Measurements from ENCODE around the gene COQ8B. TPM values are rescaled to one million over a fixed set of nuclear protein-coding genes. Genes with fewer than 3 reads are reported as not detected.

COQ8B gene
- total RNA-seq, 1 donor from 2014 or later, result 33.5 TPM

DNA sequence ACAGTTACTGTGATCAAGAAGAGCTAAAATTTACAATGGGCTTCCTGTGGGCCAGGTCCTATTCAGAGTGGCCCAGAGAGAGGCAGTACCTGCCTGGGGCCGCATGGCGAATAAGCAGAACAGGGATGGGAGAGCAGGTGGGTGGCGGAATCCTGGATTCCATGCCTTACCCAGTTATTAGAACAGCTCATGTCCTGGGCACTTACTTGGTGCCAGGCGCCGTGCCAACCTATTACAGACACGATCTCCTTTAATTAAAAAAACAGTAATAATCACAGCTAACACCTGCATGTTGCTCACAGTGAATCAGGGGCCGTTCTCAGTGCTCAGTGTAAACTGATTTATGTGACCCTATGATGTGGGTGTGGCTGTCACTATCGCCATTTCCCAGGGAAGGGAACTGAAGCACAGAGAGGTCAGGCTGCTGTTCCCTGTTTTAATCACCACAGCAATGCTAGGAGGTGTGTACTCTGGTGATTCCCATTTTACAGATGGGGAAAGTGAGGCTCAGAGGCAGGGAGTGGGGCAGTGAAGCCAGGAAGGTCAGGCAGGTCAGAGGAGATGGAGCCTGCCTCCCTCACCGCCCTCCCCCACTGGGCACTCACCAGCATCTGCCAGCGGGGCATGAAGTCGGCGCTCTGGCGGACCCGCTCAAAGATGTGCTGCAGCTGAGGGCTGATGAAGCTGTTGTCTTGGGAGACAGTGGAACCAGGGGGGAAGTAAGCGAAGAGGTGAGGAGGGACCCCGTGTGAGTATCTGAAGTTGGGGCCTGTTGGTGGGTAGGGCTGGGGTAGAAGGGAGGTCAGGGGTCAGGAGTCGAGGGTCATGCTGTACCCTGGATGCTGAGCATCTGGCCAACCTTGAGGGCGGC lies 12.0 kb downstream of the COQ8B start:
- H3K27me3 Mint-ChIP-seq (ENCODE audit: low read depth), result no peaks in the 10 kb centered on the region
- peaks cover 2% of the 10 kb centered on the region for H3K4me1 Mint-ChIP-seq (ENCODE audit: low read depth)
- intact Hi-C loops (cut with micrococcal nuclease), result no loop called here
- no peak overlapping the region for H3K27ac Mint-ChIP-seq
- H3K36me3 Mint-ChIP-seq (ENCODE audit: low read depth), result peaks cover 45% of the 10 kb centered on the region
- DNase-seq (ENCODE audit: low spot score), result no peak
- H3K9me3 Mint-ChIP-seq, result no peaks in the 10 kb centered on the region
- H3K4me3 Mint-ChIP-seq (ENCODE audit: low read depth), result no peak overlapping the region

DNA sequence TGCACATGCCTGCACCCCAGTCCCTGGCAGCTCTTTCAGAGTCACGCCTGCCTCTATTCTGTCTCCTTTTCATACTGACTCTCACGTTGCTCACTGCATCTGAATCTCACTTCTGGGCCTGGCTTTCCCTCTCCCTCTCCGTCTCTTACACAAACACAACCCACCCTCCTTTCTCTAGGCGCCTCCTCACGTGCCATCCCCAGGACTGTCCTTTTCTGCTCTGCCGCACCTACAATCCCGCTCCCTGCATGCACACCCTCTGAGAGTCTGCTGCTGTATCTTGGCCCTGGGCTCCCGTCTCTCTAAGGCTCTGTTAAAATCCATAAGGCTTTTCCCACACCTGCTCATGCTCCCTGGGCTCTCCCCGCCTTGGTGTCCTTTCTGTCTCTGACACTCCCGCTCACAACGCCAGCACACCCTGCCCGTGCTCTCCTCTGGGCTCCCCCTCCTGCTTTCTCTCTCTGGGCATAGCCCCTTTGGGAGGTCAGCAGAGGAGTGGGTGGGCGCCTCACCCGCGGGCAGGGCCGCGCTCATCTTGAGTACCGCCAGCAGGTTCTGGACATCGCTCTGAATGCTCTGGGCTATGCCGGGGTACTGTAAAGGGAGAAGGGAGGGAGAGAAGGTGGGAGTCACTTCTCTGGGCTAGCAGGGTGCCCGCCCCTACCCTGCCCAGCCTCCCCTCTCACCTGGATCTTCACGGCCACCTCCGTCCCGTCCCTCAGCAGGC lies 13.5 kb downstream of the COQ8B start:
- H3K4me3 Mint-ChIP-seq (ENCODE audit: low read depth), result no peak overlapping the region
- H3K27me3 Mint-ChIP-seq (ENCODE audit: low read depth), result no peaks in the 10 kb centered on the region
- H3K27ac Mint-ChIP-seq, result no peak overlapping the region
- intact Hi-C loops (cut with micrococcal nuclease), result no loop called here
- no peaks in the 10 kb centered on the region for H3K4me1 Mint-ChIP-seq (ENCODE audit: low read depth)
- no peak for DNase-seq (ENCODE audit: low spot score)
- peaks cover 37% of the 10 kb centered on the region for H3K36me3 Mint-ChIP-seq (ENCODE audit: low read depth)
- no peaks in the 10 kb centered on the region for H3K9me3 Mint-ChIP-seq

DNA sequence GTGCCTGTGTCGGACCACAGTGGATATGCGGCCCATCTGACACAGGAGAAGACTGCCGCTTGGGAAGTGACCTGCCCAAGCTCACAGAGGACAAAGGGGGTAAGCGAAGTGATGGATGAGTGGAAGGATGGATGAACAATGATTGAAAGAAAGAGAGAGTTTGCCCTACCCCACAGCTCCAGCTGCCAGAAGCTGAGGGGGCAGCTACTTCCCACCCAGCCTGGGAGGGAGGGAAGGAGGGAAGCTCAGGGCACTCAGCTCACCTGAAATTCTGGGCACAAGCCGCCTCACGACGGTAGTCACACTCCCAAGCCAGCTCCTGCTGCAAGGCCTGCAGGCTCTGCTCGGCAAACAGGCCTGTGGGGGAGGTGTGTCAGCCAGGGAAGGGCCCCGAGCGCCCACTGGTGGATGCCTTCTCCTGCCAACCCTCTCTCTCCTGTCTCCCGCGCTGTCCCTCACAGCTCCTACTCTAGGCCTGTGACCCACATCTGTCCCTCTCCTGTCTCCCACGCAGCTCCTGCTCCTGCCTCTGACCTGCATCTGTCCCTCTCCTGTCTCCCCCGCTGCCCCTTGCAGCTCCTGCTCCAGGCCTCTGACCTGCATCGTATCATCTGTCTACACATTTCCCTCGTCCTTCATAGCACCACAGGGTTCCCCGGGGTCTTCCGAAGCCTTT lies 14.2 kb downstream of the COQ8B start:
- Mint-ChIP-seq H3K36me3 (ENCODE audit: low read depth) (peaks cover 34% of the 10 kb centered on the region), H3K27me3 (ENCODE audit: low read depth) (no peaks in the 10 kb centered on the region), H3K4me1 (ENCODE audit: low read depth) (no peaks in the 10 kb centered on the region), H3K9me3 (no peaks in the 10 kb centered on the region), H3K27ac (no peak overlapping the region), H3K4me3 (ENCODE audit: low read depth) (no peak overlapping the region)
- DNase-seq (ENCODE audit: low spot score), result no peak
- intact Hi-C loops (cut with micrococcal nuclease), result no loop called here

DNA sequence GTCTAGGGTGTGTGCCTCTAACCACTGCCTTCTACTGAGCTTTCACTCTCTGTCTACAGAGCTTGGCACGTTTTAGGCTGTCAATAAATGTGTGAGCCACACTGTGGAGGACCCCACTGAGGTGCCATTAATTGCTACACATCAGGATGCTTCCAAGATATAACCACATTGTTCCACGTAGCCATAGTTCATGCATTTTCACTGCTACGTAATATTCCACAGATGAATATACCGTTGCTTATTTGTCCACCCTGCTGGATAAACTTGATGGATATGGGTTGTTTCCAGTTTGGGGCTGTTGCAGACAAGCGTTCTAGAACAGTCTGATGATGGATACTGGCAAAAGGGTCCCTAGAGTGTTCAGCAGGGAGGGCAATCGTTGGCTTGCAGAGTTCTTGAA lies 14.9 kb downstream of the COQ8B start:
- no peak for DNase-seq (ENCODE audit: low spot score)
- Mint-ChIP-seq H3K4me1 (ENCODE audit: low read depth) (no peaks in the 10 kb centered on the region), H3K4me3 (ENCODE audit: low read depth) (no peak overlapping the region), H3K36me3 (ENCODE audit: low read depth) (peaks cover 32% of the 10 kb centered on the region), H3K9me3 (no peaks in the 10 kb centered on the region), H3K27me3 (ENCODE audit: low read depth) (no peaks in the 10 kb centered on the region), H3K27ac (no peak overlapping the region)
- intact Hi-C loops (cut with micrococcal nuclease), result no loop called here

DNA sequence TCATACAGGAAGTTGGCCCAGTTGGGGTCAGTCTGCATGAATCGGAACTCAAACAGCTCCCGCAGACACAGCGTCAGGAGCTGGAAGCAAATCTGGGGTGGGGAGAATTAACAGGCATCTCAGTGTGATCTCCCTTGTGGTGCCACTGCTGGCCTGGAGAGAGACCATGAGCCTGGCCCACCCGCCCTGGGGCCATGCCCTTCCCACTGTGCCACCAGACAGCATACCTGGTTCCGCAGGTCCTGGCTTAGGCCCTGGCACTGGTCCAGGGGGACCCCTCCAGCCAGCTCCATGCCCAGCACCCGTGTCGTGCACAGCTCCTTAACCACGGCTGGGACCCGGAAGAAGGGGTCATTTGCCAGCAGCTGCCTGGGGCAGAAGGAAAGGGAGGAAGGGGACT lies 16.6 kb downstream of the COQ8B start:
- DNase-seq (ENCODE audit: low spot score), result no peak
- intact Hi-C loops (cut with micrococcal nuclease), result no loop called here
- Mint-ChIP-seq H3K27ac (no peak overlapping the region), H3K4me1 (ENCODE audit: low read depth) (no peaks in the 10 kb centered on the region), H3K4me3 (ENCODE audit: low read depth) (no peak overlapping the region), H3K36me3 (ENCODE audit: low read depth) (peaks cover 27% of the 10 kb centered on the region), H3K27me3 (ENCODE audit: low read depth) (no peaks in the 10 kb centered on the region), H3K9me3 (no peaks in the 10 kb centered on the region)

DNA sequence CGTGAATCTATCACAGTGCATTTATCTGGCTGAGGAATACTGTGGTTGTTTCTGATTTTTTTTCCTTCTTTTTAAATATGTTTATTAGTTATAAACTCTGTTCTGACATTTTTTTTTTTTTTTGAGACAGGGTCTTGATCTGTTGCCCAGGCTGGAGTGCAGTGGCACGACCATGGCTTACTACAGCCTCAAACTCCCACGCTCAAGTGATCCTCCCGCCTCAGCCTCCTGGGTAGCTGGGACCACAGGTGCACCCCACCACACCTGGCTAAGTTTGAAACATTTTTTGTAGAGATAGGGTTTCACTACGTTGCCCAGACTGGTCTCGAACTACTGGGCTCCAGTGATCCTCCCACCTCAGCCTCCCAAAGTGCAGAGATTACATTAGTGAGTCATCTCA lies 19.7 kb downstream of the COQ8B start:
- Mint-ChIP-seq H3K36me3 (ENCODE audit: low read depth) (peaks cover 17% of the 10 kb centered on the region), H3K27me3 (ENCODE audit: low read depth) (no peaks in the 10 kb centered on the region), H3K4me1 (ENCODE audit: low read depth) (no peaks in the 10 kb centered on the region), H3K27ac (no peak overlapping the region), H3K4me3 (ENCODE audit: low read depth) (no peak overlapping the region), H3K9me3 (no peaks in the 10 kb centered on the region)
- no peak for DNase-seq (ENCODE audit: low spot score)
- intact Hi-C loops (cut with micrococcal nuclease), result no loop called here

DNA sequence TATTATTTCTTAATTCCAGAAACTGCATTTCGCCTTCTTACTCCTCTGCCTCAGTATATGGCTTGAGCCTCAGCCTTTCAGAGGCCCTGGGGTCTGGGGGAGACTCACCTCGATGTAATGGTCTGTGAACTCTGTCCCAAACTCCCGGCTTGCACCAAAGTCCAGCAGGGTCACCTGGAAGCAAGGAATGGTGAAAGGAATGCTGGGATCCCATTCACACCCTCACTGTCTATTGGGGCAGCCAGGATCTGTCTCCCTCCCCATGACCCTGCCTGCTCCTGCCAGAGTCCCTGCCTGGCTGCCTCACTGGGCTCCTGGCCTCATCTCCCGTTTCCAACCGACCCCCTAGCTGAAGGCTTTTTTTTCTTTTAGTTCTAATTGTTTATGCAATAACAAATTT lies 20.8 kb downstream of the COQ8B start:
- H3K36me3 Mint-ChIP-seq (ENCODE audit: low read depth), result peaks cover 12% of the 10 kb centered on the region
- no peak overlapping the region for H3K4me3 Mint-ChIP-seq (ENCODE audit: low read depth)
- no peak overlapping the region for H3K27ac Mint-ChIP-seq
- intact Hi-C loops (cut with micrococcal nuclease), result no loop called here
- DNase-seq (ENCODE audit: low spot score), result no peak
- H3K4me1 Mint-ChIP-seq (ENCODE audit: low read depth), result no peaks in the 10 kb centered on the region
- no peaks in the 10 kb centered on the region for H3K9me3 Mint-ChIP-seq
- no peaks in the 10 kb centered on the region for H3K27me3 Mint-ChIP-seq (ENCODE audit: low read depth)

DNA sequence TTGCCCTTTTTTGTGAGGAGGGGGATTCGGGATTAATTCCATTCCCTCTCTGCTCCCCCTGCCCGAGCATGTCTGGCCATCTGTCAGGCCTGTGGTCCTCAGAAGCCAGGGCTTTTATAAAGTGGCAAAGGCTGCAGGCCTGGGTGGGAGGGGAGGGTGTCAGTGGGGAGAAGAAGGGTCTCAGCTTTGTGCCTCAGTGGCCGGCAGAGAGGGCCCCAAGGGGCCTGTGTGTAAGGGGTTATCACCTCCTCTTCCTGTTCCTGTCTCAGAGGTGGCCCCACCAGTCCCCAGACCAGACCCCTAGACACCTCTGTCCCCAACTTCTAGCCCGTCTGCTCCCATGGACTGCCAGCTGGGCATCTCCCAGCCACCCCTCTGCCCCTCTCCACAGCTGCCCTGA lies 22.8 kb downstream of the COQ8B start:
- H3K4me3 Mint-ChIP-seq (ENCODE audit: low read depth), result no peak overlapping the region
- H3K27ac Mint-ChIP-seq, result no peak overlapping the region
- peaks cover 8% of the 10 kb centered on the region for H3K36me3 Mint-ChIP-seq (ENCODE audit: low read depth)
- intact Hi-C loops (cut with micrococcal nuclease), result no loop called here
- peaks cover 1% of the 10 kb centered on the region for H3K4me1 Mint-ChIP-seq (ENCODE audit: low read depth)
- no peaks in the 10 kb centered on the region for H3K9me3 Mint-ChIP-seq
- H3K27me3 Mint-ChIP-seq (ENCODE audit: low read depth), result no peaks in the 10 kb centered on the region
- no peak for DNase-seq (ENCODE audit: low spot score)

DNA sequence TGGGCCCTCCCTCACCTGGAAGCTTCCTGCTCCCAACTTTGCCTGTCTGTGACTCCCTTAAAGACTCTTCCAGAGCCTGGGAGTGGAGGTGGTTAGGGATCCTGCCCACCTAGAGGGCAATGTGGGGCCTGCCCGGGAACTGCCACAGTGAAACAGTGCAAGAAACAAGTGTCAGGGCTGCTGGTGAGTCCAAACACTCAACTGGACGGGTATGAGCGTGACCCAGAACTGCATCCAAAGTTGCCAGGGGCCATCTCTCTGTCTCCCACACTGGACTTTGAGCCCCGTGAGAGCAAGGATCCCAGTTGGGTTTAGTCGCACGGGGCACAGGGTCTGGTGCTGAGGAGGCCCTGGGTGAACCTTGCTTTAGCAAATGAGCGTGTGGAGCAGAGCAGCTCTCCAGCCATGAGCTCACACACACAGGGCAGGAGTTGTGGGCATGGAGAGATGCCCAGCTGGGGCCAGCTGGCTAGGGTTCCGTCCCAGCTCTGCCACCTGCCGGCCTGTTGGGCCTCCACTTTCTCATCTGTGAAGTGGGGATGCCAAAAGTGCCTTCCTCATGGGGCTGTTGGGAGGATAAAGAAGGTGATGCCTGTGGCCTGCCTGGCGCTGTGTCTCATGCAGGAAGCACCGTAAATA lies 23.4 kb downstream of the COQ8B start:
- peaks cover 8% of the 10 kb centered on the region for H3K36me3 Mint-ChIP-seq (ENCODE audit: low read depth)
- no peak overlapping the region for H3K27ac Mint-ChIP-seq
- no peaks in the 10 kb centered on the region for H3K9me3 Mint-ChIP-seq
- no peak overlapping the region for H3K4me3 Mint-ChIP-seq (ENCODE audit: low read depth)
- intact Hi-C loops (cut with micrococcal nuclease), result no loop called here
- DNase-seq (ENCODE audit: low spot score), result no peak
- peaks cover 1% of the 10 kb centered on the region for H3K4me1 Mint-ChIP-seq (ENCODE audit: low read depth)
- no peaks in the 10 kb centered on the region for H3K27me3 Mint-ChIP-seq (ENCODE audit: low read depth)

DNA sequence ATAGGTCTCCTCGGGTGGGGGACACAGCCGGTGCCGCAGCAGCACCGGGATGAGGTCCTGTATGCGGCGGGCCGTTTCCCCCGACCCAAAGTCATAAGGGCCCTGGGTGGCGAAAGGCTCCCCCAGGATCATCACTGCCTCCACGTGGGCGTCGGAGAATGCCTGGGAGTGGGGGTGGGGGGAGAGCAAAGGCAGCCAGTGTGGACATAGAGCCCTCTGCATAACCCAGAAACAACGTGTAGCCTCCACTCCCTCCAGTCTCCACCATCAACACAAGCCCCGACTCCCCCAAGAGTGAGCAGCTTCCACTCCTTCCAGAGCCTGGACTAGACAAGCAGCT lies 24.5 kb downstream of the COQ8B start:
- peak overlapping the region; percentile 6 for H3K4me3 Mint-ChIP-seq (ENCODE audit: low read depth)
- H3K36me3 Mint-ChIP-seq (ENCODE audit: low read depth), result peaks cover 8% of the 10 kb centered on the region
- H3K4me1 Mint-ChIP-seq (ENCODE audit: low read depth), result peaks cover 1% of the 10 kb centered on the region
- no peaks in the 10 kb centered on the region for H3K9me3 Mint-ChIP-seq
- no peaks in the 10 kb centered on the region for H3K27me3 Mint-ChIP-seq (ENCODE audit: low read depth)
- no peak overlapping the region for H3K27ac Mint-ChIP-seq
- no peak for DNase-seq (ENCODE audit: low spot score)
- intact Hi-C loops (cut with micrococcal nuclease), result no loop called here

DNA sequence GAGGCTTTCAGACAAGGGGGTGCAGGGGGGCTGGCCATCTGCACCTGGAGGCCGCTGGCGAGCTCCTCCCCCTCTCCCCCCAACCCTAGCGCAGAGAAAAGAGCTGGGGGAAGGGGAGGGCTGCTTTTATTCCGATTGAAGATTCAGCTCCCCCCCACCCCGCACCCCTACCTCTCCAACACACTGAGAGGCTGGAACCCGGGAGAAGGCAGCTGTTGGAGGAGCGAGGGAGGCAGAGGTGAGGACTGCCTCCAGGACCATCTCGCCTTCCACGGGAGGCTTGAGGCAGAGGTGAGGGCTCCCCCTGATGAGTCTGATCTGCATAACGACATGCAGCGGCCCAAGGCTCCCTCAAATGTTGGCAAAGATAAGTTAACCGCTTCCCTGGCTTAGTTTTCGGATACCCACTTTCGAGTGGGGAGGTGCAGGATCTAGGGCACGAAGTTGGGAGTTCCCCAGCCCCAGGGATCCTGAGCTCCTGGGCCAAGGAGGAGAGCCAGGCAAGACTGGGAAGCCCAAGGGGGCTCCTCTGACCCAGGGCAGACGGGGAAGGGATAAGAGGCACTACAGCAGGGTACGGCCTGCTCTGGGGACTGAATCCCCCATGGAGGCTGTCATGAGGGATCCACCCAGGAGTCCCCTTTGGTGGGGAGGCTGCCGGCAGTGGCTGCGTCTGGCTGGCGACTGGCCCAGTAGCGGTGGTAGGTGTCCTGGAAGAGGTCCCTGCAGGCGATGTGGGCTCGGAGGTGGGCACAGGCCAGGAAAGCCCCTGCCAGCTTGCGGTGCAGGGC lies 25.1 kb downstream of the COQ8B start:
- H3K9me3 Mint-ChIP-seq, result no peaks in the 10 kb centered on the region
- no peak for DNase-seq (ENCODE audit: low spot score)
- H3K27ac Mint-ChIP-seq, result peak overlapping the region; percentile 95
- peaks cover 1% of the 10 kb centered on the region for H3K4me1 Mint-ChIP-seq (ENCODE audit: low read depth)
- intact Hi-C loops (cut with micrococcal nuclease), result loop anchor here (2.0 kb wide), 1 partner anchor 29 kb away; no protein-coding TSS in a partner anchor
- H3K27me3 Mint-ChIP-seq (ENCODE audit: low read depth), result no peaks in the 10 kb centered on the region
- H3K4me3 Mint-ChIP-seq (ENCODE audit: low read depth), result peak overlapping the region; percentile 89
- peaks cover 5% of the 10 kb centered on the region for H3K36me3 Mint-ChIP-seq (ENCODE audit: low read depth)
